Breast epithelium (tissue), 3 donors: ENCODE results near the gene LSM2.

ENCODE experiments used
- CTCF ChIP-seq, 3 donors: fragments of 450-650 bp; IDR thresholded peaks; one replicate each; pipeline ENCODE4 v1.5.1; 2016 to 2017; ENCODE audit warnings: antibody characterized with exemption in 3 of 3, mild to moderate bottlenecking in 3 of 3, moderate library complexity in 3 of 3
- POLR2A ChIP-seq: fragments of 450-650 bp; IDR thresholded peaks from one replicate; pipeline ENCODE4 v1.6.1; 2016; ENCODE audit warnings: antibody characterized with exemption, mild to moderate bottlenecking, moderate library complexity
- POLR2AphosphoS5 ChIP-seq, 3 donors: sonication (generic); formaldehyde crosslinking; IDR thresholded peaks; one replicate each; pipeline ENCODE4 v1.6.1; 2017; ENCODE audit warnings: antibody characterized with exemption in 3 of 3

GRCh38 chr6:31762356-31762755 is 44.4 kb downstream of the LSM2 start, which contains the start of gene SAPCD1:
- TF ChIP-seq CTCF (IDR thresholded peaks at IDR 0.05) = no peak
- no peak for TF ChIP-seq POLR2AphosphoS5 (IDR thresholded peaks at IDR 0.05)
- TF ChIP-seq POLR2A = no peak
